Endodermal cell (in vitro differentiated cells): ENCODE results near the gene IRS2. TPM values are rescaled to one million over a fixed set of nuclear protein-coding genes. Genes with fewer than 3 reads are reported as not detected.

Source experiments
- DNase-seq: peaks from one replicate; pipeline ENCODE4 v3.0.0-alpha.2; 2017
- H3K27ac ChIP-seq: 2 replicates; pipeline ENCODE4 v1.5.1; 2013; ENCODE audit warnings: mild to moderate bottlenecking, low read depth, low read length, moderate library complexity
- H3K27me3 ChIP-seq: 2 replicates; pipeline ENCODE4 v1.6.1; 2013; ENCODE audit warnings: mild to moderate bottlenecking, low read length, moderate library complexity; ENCODE audit not compliant: insufficient read depth, control insufficient read depth, poor library complexity, severe bottlenecking
- H3K36me3 ChIP-seq: 2 replicates; pipeline ENCODE4 v1.7.0; 2013; ENCODE audit warnings: mild to moderate bottlenecking, low read length, moderate library complexity; ENCODE audit not compliant: control insufficient read depth, insufficient read depth
- H3K4me1 ChIP-seq: one replicate; pipeline ENCODE4 v1.7.0; 2013; ENCODE audit warnings: low read length; ENCODE audit not compliant: control insufficient read depth, insufficient read depth
- H3K4me3 ChIP-seq: 2 replicates; pipeline ENCODE4 v1.5.1; 2013; ENCODE audit warnings: mild to moderate bottlenecking, low read length, moderate library complexity
- H3K9ac ChIP-seq: 2 replicates; pipeline ENCODE4 v1.6.1; 2013; ENCODE audit warnings: mild to moderate bottlenecking, low read length, moderate library complexity; ENCODE audit not compliant: poor library complexity, severe bottlenecking; ENCODE audit errors: extremely low read depth
- H3K9me3 ChIP-seq: 2 replicates; pipeline ENCODE4 v1.6.1; 2013; ENCODE audit warnings: mild to moderate bottlenecking, low read length, moderate library complexity; ENCODE audit not compliant: control insufficient read depth
- H3K27ac Mint-ChIP-seq: 2 replicates; pipeline ENCODE4 v1.8.0; 2020; ENCODE audit warnings: mixed read lengths
- H3K27me3 Mint-ChIP-seq: 2 replicates; pipeline ENCODE4 v1.8.0; 2021; ENCODE audit warnings: mild to moderate bottlenecking, mixed read lengths; ENCODE audit not compliant: insufficient read depth
- H3K36me3 Mint-ChIP-seq: 2 replicates; pipeline ENCODE4 v1.8.0; 2020; ENCODE audit warnings: low read depth, mixed read lengths
- H3K4me1 Mint-ChIP-seq: 2 replicates; pipeline ENCODE4 v1.8.0; 2020; ENCODE audit warnings: mixed read lengths
- H3K4me3 Mint-ChIP-seq: 2 replicates; pipeline ENCODE4 v1.8.0; 2020; ENCODE audit warnings: mild to moderate bottlenecking, moderate library complexity, mixed read lengths
- H3K9me3 Mint-ChIP-seq: 2 replicates; pipeline ENCODE4 v1.8.0; 2020; ENCODE audit warnings: mild to moderate bottlenecking, mixed read lengths
- WGBS, 2 experiments: methylation state at CpG; one replicate each; pipeline versions ENCODE4 v1.1.5 to v1.1.7; 2013; ENCODE audit warnings: missing lambda C conversion rate in 2 of 2, mixed read lengths in 1 of 2; ENCODE audit not compliant: insufficient coverage in 1 of 2, insufficient read length in 1 of 2; 5-methylcytosine and 5-hydroxymethylcytosine counted together
- total RNA-seq, 2 donors: library from RNA; stranded (reverse); fragmentation: NEBNext Ultra II Directional in 1 of 2; extraction: Animal tissue kit (Norgen Biotek cat#: 25700) in 1 of 2; gene quantifications; 2 replicates in 1 of 2; 3 replicates in 1 of 2; pipeline ENCODE4 v1.2.1, GENCODE V29; 2021
- TF ChIP-seq, protein P1 (sequence below): fragments of 200-600 bp; sonication (generic); conservative IDR thresholded peaks from 2 replicates; pipeline ENCODE4 v1.5.0; 2021; ENCODE audit warnings: antibody characterized with exemption, mild to moderate bottlenecking

Gene IRS2
- total RNA-seq, 2 donors from 2014 or later = 16.9 to 23.7 TPM

- Mint-ChIP-seq H3K9me3 (no peaks in the 10 kb centered on the region), H3K27me3 (no peaks in the 10 kb centered on the region), H3K4me3 (no peak overlapping the region), H3K27ac (no peak overlapping the region), H3K4me1 (peaks cover 3% of the 10 kb centered on the region), H3K36me3 (peaks cover 26% of the 10 kb centered on the region)
- Histone ChIP-seq H3K4me1 (no peaks in the 10 kb centered on the region), H3K27ac (peak overlapping the region; percentile 56), H3K9me3 (no peaks in the 10 kb centered on the region), H3K4me3 (no peak overlapping the region), H3K27me3 (no peaks in the 10 kb centered on the region), H3K9ac (no peak overlapping the region), H3K36me3 (peaks cover 14% of the 10 kb centered on the region)
- DNase-seq = no peak
- WGBS, 2 experiments = 82 to 87% methylated on average over 2 to 4 of the region's 4 CpGs
- TF ChIP-seq, protein P1, sequence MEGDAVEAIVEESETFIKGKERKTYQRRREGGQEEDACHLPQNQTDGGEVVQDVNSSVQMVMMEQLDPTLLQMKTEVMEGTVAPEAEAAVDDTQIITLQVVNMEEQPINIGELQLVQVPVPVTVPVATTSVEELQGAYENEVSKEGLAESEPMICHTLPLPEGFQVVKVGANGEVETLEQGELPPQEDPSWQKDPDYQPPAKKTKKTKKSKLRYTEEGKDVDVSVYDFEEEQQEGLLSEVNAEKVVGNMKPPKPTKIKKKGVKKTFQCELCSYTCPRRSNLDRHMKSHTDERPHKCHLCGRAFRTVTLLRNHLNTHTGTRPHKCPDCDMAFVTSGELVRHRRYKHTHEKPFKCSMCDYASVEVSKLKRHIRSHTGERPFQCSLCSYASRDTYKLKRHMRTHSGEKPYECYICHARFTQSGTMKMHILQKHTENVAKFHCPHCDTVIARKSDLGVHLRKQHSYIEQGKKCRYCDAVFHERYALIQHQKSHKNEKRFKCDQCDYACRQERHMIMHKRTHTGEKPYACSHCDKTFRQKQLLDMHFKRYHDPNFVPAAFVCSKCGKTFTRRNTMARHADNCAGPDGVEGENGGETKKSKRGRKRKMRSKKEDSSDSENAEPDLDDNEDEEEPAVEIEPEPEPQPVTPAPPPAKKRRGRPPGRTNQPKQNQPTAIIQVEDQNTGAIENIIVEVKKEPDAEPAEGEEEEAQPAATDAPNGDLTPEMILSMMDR = no peak
These were observed 36.1 kb downstream of the IRS2 start for GRCh38 chr13:109750221-109750775.

- WGBS, 2 experiments = 88 to 91% methylated on average over 3 to 5 of the region's 5 CpGs
- H3K27me3 Mint-ChIP-seq = no peaks in the 10 kb centered on the region
These were observed 37.0 kb downstream of the IRS2 start for GRCh38 chr13:109749365-109749764.

DNA sequence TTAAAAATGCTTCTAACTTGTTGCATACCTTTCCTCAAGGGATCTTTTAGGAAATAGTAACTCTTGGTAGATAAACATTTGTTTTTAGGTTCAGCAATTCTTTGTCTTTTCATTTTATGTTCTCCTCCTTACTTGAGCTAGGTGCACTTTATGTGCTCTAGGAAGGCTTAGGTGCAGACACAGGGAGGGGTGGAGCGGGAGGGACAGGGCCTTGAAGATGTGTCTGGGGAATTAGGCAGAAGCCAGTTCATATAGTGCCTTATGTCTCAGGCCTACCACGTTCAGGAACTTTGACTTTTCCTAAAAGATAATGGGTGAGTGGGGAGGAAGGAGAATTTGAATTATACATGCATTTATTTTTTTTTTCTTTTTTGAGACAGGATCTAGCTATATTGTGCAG is 37.7 kb downstream of the IRS2 start:
- peaks cover 18% of the 10 kb centered on the region for H3K36me3 Mint-ChIP-seq
- H3K9me3 ChIP-seq = no peaks in the 10 kb centered on the region
- DNase-seq = no peak
- peaks cover 6% of the 10 kb centered on the region for H3K36me3 ChIP-seq
- H3K9me3 Mint-ChIP-seq = no peaks in the 10 kb centered on the region
- no peak overlapping the region for H3K9ac ChIP-seq
- H3K27ac Mint-ChIP-seq = no peak overlapping the region
- no peak overlapping the region for H3K4me3 ChIP-seq
- H3K27me3 ChIP-seq = no peaks in the 10 kb centered on the region
- no peak overlapping the region for H3K27ac ChIP-seq
- H3K27me3 Mint-ChIP-seq = no peaks in the 10 kb centered on the region
- H3K4me3 Mint-ChIP-seq = no peak overlapping the region
- WGBS, 2 experiments = 78 to 95% methylated on average over 1 of the region's 2 CpGs
- TF ChIP-seq, protein P1 = no peak
- peaks cover 7% of the 10 kb centered on the region for H3K4me1 Mint-ChIP-seq
- H3K4me1 ChIP-seq = no peaks in the 10 kb centered on the region

More at GRCh38 chr13:109749365-109749764, 37.0 kb downstream of the IRS2 start:
- no peak overlapping the region for H3K27ac ChIP-seq
- no peak overlapping the region for H3K27ac Mint-ChIP-seq
- no peak overlapping the region for H3K4me3 Mint-ChIP-seq
- H3K4me3 ChIP-seq = no peak overlapping the region
- H3K9me3 Mint-ChIP-seq = no peaks in the 10 kb centered on the region
- no peak overlapping the region for H3K9ac ChIP-seq
- peaks cover 4% of the 10 kb centered on the region for H3K4me1 Mint-ChIP-seq
- no peaks in the 10 kb centered on the region for H3K9me3 ChIP-seq
- no peaks in the 10 kb centered on the region for H3K27me3 ChIP-seq
- no peaks in the 10 kb centered on the region for H3K4me1 ChIP-seq
- H3K36me3 Mint-ChIP-seq = peaks cover 20% of the 10 kb centered on the region
- no peak for DNase-seq
- H3K36me3 ChIP-seq = peaks cover 13% of the 10 kb centered on the region
- TF ChIP-seq, protein P1 = no peak
